Body of pancreas (tissue), 4 donors: ENCODE results near the gene PGA3. TPM values are rescaled to one million over a fixed set of nuclear protein-coding genes. Genes with fewer than 3 reads are reported as not detected.
"Not testable (repeated sequence)": the region's sequence is repeated elsewhere in the genome, so short reads cannot be mapped to it uniquely, and the experiment has no call there.

ENCODE experiments used
- ATAC-seq: fragments of 150-250 bp; one replicate; pipeline ENCODE4 v1.9.1; 2016
- DNase-seq, 4 donors: peaks; one replicate each; pipeline ENCODE4 v3.0.0-alpha.2; 2019
- H3K27ac ChIP-seq, 4 donors: fragments of 200-600 bp; sonication (generic); 1 replicate in 3 of 4; 2 replicates in 1 of 4; pipeline versions ENCODE4 v1.5.1 to v1.6.1; 2016 to 2019; ENCODE audit warnings: mild to moderate bottlenecking in 1 of 4, mixed read lengths in 1 of 4, moderate library complexity in 1 of 4
- H3K27me3 ChIP-seq, 2 donors: fragments of 200-600 bp; sonication (generic); one replicate each; pipeline ENCODE4 v1.6.0; 2016; ENCODE audit warnings: mild to moderate bottlenecking in 1 of 2
- H3K36me3 ChIP-seq, 2 donors: fragments of 200-600 bp; sonication (generic); replicated peaks in 1 of 2; 2 replicates each; pipeline ENCODE4 v1.5.1; 2016; ENCODE audit warnings: low read depth in 2 of 2; ENCODE audit not compliant: insufficient read depth in 1 of 2
- H3K4me1 ChIP-seq: fragments of 200-600 bp; sonication (generic); one replicate; pipeline ENCODE4 v1.6.0; 2016
- H3K4me3 ChIP-seq, 2 donors: fragments of 200-600 bp; sonication (generic); 1 replicate in 1 of 2; 2 replicates in 1 of 2; pipeline ENCODE4 v1.5.1; 2016 to 2019
- H3K9me3 ChIP-seq, 3 donors: fragments of 200-600 bp; sonication (generic); 1 replicate in 2 of 3; 2 replicates in 1 of 3; pipeline ENCODE4 v1.5.1; 2016
- POLR2A ChIP-seq, 3 donors: fragments of 450-650 bp; IDR thresholded peaks; one replicate each; pipeline ENCODE4 v1.6.1; 2016; ENCODE audit warnings: antibody characterized with exemption in 3 of 3, mild to moderate bottlenecking in 2 of 3
- WGBS, 2 donors: methylation state at CpG; one replicate each; pipeline ENCODE4 v1.1.5; 2017; 5-methylcytosine and 5-hydroxymethylcytosine counted together
- intact Hi-C: fragments of 100-400 bp; cut with DNase I; formaldehyde crosslinking; loops from one replicate; pipeline ENCODE4 v1.15.1; 2023
- total RNA-seq, 2 donors: library from RNA; depleted of rRNA; stranded (reverse); fragments of >200 nt; gene quantifications; one replicate each; pipeline ENCODE4 v1.1.0, GENCODE V29; 2016
- TF ChIP-seq, protein P1 (sequence below), 7 experiments: fragments of 450-650 bp in 4 of 7; fragments of 200-600 bp in 3 of 7; sonication (generic) in 3 of 7; IDR thresholded peaks; one replicate each; pipeline ENCODE4 v1.5.1; 2016 to 2019; ENCODE audit warnings: antibody characterized with exemption in 7 of 7

PGA3 gene
- total RNA-seq = 10 to 100 TPM in 1 of 2 donors, not detected in 1; 26.4 TPM

DNA sequence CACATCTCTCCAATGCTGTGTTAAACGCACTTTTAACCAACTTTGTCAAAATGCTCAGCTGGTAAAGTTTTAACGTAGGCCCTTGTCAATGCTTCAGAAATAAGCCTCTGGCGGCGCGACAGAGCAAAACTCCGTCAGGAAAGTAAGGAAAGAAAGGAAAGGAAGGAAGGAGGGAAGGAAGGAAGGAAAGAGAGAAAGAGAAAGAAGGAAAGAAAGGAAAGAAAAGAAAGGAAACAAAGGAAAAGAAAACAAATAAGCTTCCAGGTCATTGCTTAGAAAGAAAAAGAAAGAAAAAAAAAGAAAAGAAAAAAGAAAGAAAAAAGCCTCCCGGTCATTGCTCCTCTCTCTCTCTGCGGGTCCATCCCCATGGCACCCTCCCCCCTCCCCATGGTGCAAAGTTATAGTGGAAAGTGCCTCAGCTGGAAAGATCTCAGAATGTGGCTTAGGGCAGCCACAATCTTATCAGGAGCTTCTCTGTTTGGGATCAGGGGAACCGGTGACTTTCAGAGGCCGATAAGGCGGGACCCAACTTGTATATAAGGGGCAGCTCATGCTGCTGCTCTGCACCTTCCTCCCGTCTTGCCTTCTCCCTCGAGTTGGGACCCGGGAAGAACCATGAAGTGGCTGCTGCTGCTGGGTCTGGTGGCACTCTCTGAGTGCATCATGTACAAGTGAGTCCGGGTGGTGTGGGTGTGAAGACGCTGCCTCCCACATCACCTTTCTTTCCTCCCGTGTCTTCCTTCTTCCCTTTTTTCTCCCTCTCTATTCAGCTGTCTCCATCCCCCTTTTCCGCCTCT, at the start of gene PGA3:
TSS of gene PGA3 (plus strand) at position 566 of the 797 bp plus-strand sequence. CDS start at position 616, 50 bp downstream.
- intact Hi-C loops, H3K4me3 ChIP-seq, DNase-seq, H3K36me3 ChIP-seq, ATAC-seq, H3K27ac ChIP-seq, H3K4me1 ChIP-seq, H3K9me3 ChIP-seq, H3K27me3 ChIP-seq: not testable (repeated sequence)
- WGBS, 2 donors = 57 to 70% methylated on average over 11 to 12 of the region's 18 CpGs

DNA sequence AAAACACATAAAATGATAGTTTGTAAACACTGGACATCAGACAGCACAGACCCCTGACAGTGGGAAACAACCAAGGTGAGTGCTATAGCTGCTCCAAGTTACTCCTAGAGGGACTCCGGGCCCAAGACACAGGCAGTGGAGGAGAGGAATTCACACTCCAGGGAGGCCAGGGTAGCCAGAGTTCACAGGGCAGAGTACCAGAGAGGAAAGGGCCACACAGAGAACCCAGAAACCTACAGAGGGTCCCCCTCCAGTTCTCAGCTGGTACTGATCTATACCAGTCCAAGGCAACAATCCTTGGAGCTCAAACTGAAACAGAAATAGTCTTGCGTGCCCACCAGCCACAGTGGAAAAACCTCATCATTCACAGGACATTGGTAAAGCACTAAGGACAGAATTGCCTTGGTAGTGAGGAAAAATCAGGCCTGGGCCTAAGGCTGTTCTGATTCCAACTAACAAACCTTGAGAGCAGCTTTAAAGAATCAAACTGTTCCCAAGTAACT, 49.7 kb upstream of the PGA3 start:
- H3K36me3 ChIP-seq = no peaks in the 10 kb centered on the region
- H3K27ac ChIP-seq = peak overlapping the region; percentile 12 to 68 (median 62)
- H3K4me1 ChIP-seq = peaks cover 73% of the 10 kb centered on the region
- no peaks in the 10 kb centered on the region for H3K9me3 ChIP-seq
- TF ChIP-seq POLR2A (IDR thresholded peaks at IDR 0.05) = no peak
- TF ChIP-seq, protein P1, sequence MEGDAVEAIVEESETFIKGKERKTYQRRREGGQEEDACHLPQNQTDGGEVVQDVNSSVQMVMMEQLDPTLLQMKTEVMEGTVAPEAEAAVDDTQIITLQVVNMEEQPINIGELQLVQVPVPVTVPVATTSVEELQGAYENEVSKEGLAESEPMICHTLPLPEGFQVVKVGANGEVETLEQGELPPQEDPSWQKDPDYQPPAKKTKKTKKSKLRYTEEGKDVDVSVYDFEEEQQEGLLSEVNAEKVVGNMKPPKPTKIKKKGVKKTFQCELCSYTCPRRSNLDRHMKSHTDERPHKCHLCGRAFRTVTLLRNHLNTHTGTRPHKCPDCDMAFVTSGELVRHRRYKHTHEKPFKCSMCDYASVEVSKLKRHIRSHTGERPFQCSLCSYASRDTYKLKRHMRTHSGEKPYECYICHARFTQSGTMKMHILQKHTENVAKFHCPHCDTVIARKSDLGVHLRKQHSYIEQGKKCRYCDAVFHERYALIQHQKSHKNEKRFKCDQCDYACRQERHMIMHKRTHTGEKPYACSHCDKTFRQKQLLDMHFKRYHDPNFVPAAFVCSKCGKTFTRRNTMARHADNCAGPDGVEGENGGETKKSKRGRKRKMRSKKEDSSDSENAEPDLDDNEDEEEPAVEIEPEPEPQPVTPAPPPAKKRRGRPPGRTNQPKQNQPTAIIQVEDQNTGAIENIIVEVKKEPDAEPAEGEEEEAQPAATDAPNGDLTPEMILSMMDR (IDR thresholded peaks at IDR 0.05) = no peak
- 80 to 90% methylated on average over 2 of the region's 2 CpGs for WGBS, 2 donors
- no peak overlapping the region for H3K4me3 ChIP-seq
- intact Hi-C loops = no loop called here
- ATAC-seq (no peak), DNase-seq (no peak)
- H3K27me3 ChIP-seq = no peaks in the 10 kb centered on the region

DNA sequence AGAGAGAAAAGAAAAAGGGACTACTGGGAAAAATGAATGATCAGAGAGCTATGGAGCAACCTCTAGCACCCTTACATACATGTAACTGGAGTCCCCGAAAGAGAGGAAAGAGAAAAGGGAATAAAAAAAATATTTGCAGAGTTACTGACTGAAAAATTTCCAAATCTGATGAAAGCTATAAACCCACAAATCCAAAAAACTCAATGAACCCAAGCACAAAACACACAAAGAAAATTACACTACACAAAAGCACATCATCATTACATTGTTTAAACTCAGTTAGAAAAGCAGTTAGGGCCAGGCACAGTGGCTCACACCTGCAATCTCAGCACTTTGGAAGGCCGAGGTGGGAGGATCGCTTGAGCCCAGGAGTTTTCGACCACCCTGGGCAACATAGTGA, 48.8 kb upstream of the PGA3 start:
- intact Hi-C loops = no loop called here

DNA sequence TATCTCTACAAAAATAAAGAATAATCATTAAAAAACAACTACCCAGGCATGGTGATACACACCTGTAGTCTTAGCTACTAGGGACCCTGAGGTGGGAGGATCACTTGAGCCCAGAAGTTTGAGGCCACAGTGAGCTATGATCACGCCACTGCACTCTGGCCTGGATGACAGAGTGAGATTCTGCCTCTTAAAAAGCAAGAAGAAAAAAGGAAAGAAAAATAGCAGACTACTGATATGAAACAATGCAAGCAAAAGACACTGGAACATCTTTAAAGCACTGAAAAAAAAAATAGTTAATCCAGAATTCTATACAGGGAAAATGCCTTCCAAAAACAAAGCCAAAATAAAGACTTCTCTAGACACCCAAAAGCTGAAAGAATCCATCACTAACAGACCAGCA, 48.0 kb upstream of the PGA3 start:
- H3K4me3 ChIP-seq = no peak overlapping the region
- H3K27me3 ChIP-seq = no peaks in the 10 kb centered on the region
- ATAC-seq (no peak), DNase-seq (no peak)
- peaks cover 71% of the 10 kb centered on the region for H3K4me1 ChIP-seq
- intact Hi-C loops = no loop called here
- no peaks in the 10 kb centered on the region for H3K36me3 ChIP-seq
- TF ChIP-seq POLR2A (IDR thresholded peaks at IDR 0.05) = no peak
- TF ChIP-seq, protein P1 (IDR thresholded peaks at IDR 0.05) = no peak
- no peak overlapping the region for H3K27ac ChIP-seq
- 100% methylated on average over 1 of the region's 1 CpG for WGBS, 2 donors
- no peaks in the 10 kb centered on the region for H3K9me3 ChIP-seq

More for the DNA sequence above, 48.8 kb upstream of the PGA3 start:
- H3K27ac ChIP-seq = peak overlapping the region in 1 of 4 donors; percentile 68
- ATAC-seq = no peak
- no peak overlapping the region for H3K4me3 ChIP-seq
- 94 to 98% methylated on average over 4 of the region's 4 CpGs for WGBS, 2 donors
- DNase-seq = no peak
- H3K36me3 ChIP-seq = no peaks in the 10 kb centered on the region
- no peaks in the 10 kb centered on the region for H3K27me3 ChIP-seq
- no peaks in the 10 kb centered on the region for H3K9me3 ChIP-seq
- peaks cover 73% of the 10 kb centered on the region for H3K4me1 ChIP-seq
- no peak for TF ChIP-seq POLR2A (IDR thresholded peaks at IDR 0.05)

DNA sequence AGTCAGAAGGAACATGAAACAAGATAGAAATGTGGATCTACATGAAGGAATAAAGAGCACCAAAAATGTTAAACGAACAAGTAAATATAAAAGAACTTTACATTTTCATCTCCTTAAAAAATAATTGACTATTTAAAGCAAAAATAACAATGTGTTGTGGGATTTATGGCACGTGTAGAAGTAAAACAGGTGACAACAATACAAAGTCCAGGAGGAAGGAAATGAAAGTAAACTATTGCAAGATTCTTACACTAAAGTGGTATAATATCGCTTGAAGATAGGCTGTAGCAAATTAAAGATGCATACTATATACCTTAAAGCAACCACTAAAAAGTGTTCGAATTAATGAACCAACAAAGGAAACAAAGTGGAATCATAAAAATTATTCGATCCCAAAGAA, 47.6 kb upstream of the PGA3 start:
- intact Hi-C loops = no loop called here
- H3K27me3 ChIP-seq = no peaks in the 10 kb centered on the region
- ATAC-seq = no peak
- no peak for DNase-seq
- no peaks in the 10 kb centered on the region for H3K9me3 ChIP-seq
- no peak for TF ChIP-seq POLR2A (IDR thresholded peaks at IDR 0.05)
- TF ChIP-seq, protein P1 (IDR thresholded peaks at IDR 0.05) = no peak
- no peak overlapping the region for H3K4me3 ChIP-seq
- no peak overlapping the region for H3K27ac ChIP-seq
- no peaks in the 10 kb centered on the region for H3K36me3 ChIP-seq
- H3K4me1 ChIP-seq = peaks cover 71% of the 10 kb centered on the region
- 77 to 84% methylated on average over 5 of the region's 5 CpGs for WGBS, 2 donors
